Gastrocnemius medialis (tissue), 4 donors: ENCODE data around the gene ADRA2B. TPM values are rescaled to one million over a fixed set of nuclear protein-coding genes. Genes with fewer than 3 reads are reported as not detected.
"Not testable (repeated sequence)": the region's sequence is repeated elsewhere in the genome, so short reads cannot be mapped to it uniquely, and the experiment has no call there.

Experiments used
- ATAC-seq, 2 donors: fragments of 150-250 bp; one replicate each; pipeline ENCODE4 v1.9.1; 2016
- DNase-seq, 2 donors: peaks; one replicate each; pipeline ENCODE4 v3.0.0-alpha.2; 2019
- H3K27ac ChIP-seq, 4 donors: fragments of 200-600 bp; sonication (generic); 1 replicate in 1 of 4; 2 replicates in 3 of 4; pipeline ENCODE4 v1.5.1; 2016 to 2018; ENCODE audit warnings: mild to moderate bottlenecking in 2 of 4, moderate library complexity in 1 of 4
- H3K27me3 ChIP-seq, 3 donors: fragments of 200-600 bp; sonication (generic) in 2 of 3; 1 replicate in 1 of 3; 2 replicates in 2 of 3; pipeline versions ENCODE4 v1.5.1 to v1.6.0; 2016 to 2019; ENCODE audit warnings: mild to moderate bottlenecking in 1 of 3, moderate library complexity in 1 of 3
- H3K36me3 ChIP-seq, 2 donors: fragments of 200-600 bp; sonication (generic) in 1 of 2; one replicate each; pipeline ENCODE4 v1.5.1; 2017 to 2018
- H3K4me1 ChIP-seq, 2 donors: fragments of 200-600 bp; sonication (generic) in 1 of 2; one replicate each; pipeline ENCODE4 v1.5.1; 2016 to 2017; ENCODE audit warnings: mild to moderate bottlenecking in 2 of 2
- H3K4me3 ChIP-seq, 4 donors: fragments of 200-600 bp; sonication (generic) in 3 of 4; 1 replicate in 1 of 4; 2 replicates in 3 of 4; pipeline ENCODE4 v1.5.1; 2016 to 2019; ENCODE audit warnings: mild to moderate bottlenecking in 2 of 4
- H3K9me3 ChIP-seq, 3 donors: fragments of 200-600 bp; sonication (generic) in 2 of 3; 1 replicate in 1 of 3; 2 replicates in 2 of 3; pipeline ENCODE4 v1.5.1; 2016 to 2019
- in situ Hi-C, 4 donors: fragments of 200-750 bp; cut with MboI; loops; one replicate each; pipeline versions ENCODE4 v1.15.0 to v1.8.0; 2017; ENCODE audit warnings: low sequenced_read_pairs in 4 of 4
- intact Hi-C: fragments of 100-400 bp; cut with DNase I; formaldehyde crosslinking; loops from one replicate; pipeline ENCODE4 v1.15.1; 2023; ENCODE audit warnings: low total_unique reads
- total RNA-seq, 4 donors: library from RNA; depleted of rRNA; stranded (reverse); fragments of >200 nt; gene quantifications; one replicate each; pipeline versions ENCODE4 v1.1.0 to v1.2.3, GENCODE V29; 2016
- TF ChIP-seq, protein P1 (sequence below), 5 experiments: fragments of 450-650 bp in 3 of 5; fragments of 200-600 bp in 2 of 5; sonication (generic) in 2 of 5; IDR thresholded peaks in 4 of 5; conservative IDR thresholded peaks in 1 of 5; 1 replicate in 4 of 5; 2 replicates in 1 of 5; pipeline ENCODE4 v1.5.1; 2016 to 2019; ENCODE audit warnings: antibody characterized with exemption in 5 of 5, mild to moderate bottlenecking in 3 of 5, moderate library complexity in 3 of 5

The ADRA2B gene
- total RNA-seq, 4 donors from 2014 or later, result 2.4 to 5.6 (median 3.6) TPM

DNA sequence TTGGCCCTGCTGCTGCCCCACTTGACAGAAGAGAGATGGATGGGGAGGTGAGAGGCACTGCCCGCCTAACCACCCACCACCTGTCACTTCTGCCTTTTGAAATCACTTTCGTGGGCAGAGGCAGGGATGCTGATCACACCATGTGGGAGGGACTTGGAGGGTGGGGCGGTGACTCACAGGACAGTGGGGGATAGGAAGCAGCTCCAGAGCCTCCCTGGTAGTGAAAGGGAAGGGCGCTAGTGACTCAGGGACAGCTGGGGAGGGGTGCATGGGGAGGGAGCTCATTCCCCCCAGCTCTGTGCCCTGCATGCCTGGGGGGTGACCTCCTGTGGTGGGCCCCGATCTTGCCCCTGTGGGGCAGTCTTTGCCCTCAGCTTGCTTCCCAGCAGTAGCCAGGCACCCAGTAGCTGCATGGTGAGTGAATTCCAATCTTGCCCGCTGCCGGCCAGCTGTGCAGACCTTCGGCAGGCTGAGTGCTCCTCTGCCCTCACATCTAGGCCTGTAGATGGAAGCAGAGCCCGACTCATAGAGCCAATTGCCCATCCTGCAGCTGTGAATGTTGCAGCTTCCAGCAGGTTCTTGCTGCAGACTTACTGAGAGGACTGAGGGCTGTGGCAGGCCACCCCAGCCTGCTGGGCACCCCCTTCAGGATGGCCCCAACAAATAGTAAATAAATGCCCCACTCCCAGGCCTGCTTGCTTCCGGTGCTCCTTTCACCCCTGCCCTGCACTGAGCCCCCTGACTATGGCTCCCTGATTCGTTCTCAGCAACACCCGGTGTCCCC, 53.1 kb downstream of the ADRA2B start:
- H3K9me3 ChIP-seq, H3K36me3 ChIP-seq, H3K4me3 ChIP-seq, H3K4me1 ChIP-seq, H3K27ac ChIP-seq, DNase-seq, H3K27me3 ChIP-seq, intact Hi-C loops: not testable (repeated sequence)
- TF ChIP-seq, protein P1, sequence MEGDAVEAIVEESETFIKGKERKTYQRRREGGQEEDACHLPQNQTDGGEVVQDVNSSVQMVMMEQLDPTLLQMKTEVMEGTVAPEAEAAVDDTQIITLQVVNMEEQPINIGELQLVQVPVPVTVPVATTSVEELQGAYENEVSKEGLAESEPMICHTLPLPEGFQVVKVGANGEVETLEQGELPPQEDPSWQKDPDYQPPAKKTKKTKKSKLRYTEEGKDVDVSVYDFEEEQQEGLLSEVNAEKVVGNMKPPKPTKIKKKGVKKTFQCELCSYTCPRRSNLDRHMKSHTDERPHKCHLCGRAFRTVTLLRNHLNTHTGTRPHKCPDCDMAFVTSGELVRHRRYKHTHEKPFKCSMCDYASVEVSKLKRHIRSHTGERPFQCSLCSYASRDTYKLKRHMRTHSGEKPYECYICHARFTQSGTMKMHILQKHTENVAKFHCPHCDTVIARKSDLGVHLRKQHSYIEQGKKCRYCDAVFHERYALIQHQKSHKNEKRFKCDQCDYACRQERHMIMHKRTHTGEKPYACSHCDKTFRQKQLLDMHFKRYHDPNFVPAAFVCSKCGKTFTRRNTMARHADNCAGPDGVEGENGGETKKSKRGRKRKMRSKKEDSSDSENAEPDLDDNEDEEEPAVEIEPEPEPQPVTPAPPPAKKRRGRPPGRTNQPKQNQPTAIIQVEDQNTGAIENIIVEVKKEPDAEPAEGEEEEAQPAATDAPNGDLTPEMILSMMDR (IDR thresholded peaks at IDR 0.05 in 4 of 5, conservative IDR thresholded peaks at IDR 0.05 in 1 of 5), result peak in 4 of 5 experiments; percentile 15 to 47 (median 30)
- peak; percentile 50 to 51 for ATAC-seq
- in situ Hi-C loops, result loop anchor here in 2 of 4 donors (10.0 to 25.0 kb wide), 2 partner anchors 1611 to 1624 kb away; no protein-coding TSS in a partner anchor

Other genes starting within 250 kb of the ADRA2B start
- 1 to 10 TPM; 1.2 to 7.3 (median 1.6) TPM for gene ANKRD36C, start 124.7 kb downstream of the ADRA2B start, total RNA-seq
- 1 to 10 TPM; 1.1 to 8.2 (median 4.9) TPM for gene GPAT2, start 81.7 kb downstream of the ADRA2B start, total RNA-seq
- not detected for gene ASTL, start 21.9 kb upstream of the ADRA2B start, total RNA-seq
- 1 to 10 TPM; 1.6 to 4.0 (median 2.9) TPM for gene DUSP2, start 28.9 kb upstream of the ADRA2B start, total RNA-seq
- gene STARD7, start 92.3 kb upstream of the ADRA2B start, total RNA-seq, result 100 to 1,000 TPM; 237 to 512 (median 313) TPM
- gene TMEM127, start 149.4 kb upstream of the ADRA2B start, total RNA-seq, result 10 to 100 TPM; 27.1 to 38.8 (median 30.9) TPM
- 100 to 1,000 TPM in 1 of 4 donors, 10 to 100 TPM in 3; 73.5 to 102 (median 95.6) TPM for gene CIAO1, start 149.7 kb upstream of the ADRA2B start, total RNA-seq
- gene SNRNP200, start 189.0 kb upstream of the ADRA2B start, total RNA-seq, result 10 to 100 TPM; 51.1 to 89.8 (median 67.4) TPM
- gene ITPRIPL1, start 208.7 kb upstream of the ADRA2B start, total RNA-seq, result 1 to 10 TPM in 1 of 4 donors, under 1 TPM in 2, not detected in 1; 0.75 to 2.1 (median 0.82) TPM
- gene NCAPH, start 219.2 kb upstream of the ADRA2B start, total RNA-seq, result 1 to 10 TPM in 1 of 4 donors, under 1 TPM in 3; 0.38 to 2.1 (median 0.54) TPM